ENCODE measurements around the gene KRT6B.
"Not testable (repeated sequence)": the region's sequence is repeated elsewhere in the genome, so short reads cannot be mapped to it uniquely, and the experiment has no call there.

KRT6B gene

DNA sequence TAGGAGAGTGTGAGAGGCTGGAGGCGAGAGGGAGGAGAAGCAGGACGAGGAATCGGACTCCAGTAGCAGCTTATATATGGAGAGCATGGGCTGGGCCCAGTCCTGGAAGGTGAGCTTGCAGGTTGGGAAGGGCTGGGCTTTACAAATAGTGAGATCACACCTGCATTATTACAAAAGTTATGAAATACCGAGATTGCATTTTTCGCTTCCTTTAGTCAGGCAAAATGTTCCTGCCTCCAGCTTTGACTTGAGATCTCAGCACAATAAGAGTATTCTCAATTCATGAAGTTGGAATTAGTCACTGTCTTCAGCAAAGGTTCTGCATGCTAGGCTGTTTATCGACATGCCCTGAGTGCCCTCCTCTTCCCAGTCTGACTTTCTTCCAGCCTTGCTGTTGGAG, at the start of gene KRT6B:
Gene KRT6B (minus strand): TSS at position 46 of the 400 bp plus-strand sequence. CDS start 68 bp downstream, outside the sequence.
- DNase-seq = no peak

DNA sequence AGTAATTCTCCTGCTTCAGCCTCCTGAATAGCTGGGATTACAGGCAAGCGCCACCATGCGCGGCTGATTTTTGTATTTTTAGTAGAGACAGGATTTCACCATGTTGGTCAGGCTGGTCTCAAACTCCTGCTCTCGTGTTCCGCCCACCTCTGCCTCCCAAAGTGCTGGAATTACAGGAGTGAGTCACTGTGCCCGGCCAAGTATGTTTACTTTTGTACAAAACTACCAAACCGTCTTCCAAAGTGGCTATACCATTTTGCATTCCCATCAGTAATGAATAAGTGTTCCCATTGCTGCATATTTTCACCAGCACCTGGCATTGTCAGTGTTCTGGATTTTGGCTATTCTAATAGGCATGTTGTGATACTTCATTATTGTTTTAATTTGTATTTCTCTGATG, 49.5 kb upstream of the KRT6B start:
- DNase-seq = no peak

DNA sequence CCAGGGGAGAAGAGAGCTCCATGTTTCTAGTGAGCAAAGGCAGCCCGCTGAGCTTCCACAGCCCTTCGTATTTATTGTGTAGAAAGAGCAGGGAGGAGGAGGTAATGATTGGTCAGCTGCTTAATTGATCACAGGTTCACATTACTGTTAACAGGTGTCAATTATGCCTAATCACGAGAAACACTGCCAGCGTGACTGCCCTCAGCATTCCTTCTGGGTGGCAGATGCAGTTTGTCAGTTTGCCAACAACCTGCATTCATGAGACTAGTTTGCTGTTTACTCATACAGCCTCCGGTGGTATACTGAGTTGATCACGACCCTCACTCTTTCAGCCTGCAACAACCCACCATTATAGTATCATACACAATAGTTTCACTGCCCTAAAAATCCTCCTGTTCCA, 48.6 kb upstream of the KRT6B start:
- not testable (repeated sequence) for DNase-seq

DNA sequence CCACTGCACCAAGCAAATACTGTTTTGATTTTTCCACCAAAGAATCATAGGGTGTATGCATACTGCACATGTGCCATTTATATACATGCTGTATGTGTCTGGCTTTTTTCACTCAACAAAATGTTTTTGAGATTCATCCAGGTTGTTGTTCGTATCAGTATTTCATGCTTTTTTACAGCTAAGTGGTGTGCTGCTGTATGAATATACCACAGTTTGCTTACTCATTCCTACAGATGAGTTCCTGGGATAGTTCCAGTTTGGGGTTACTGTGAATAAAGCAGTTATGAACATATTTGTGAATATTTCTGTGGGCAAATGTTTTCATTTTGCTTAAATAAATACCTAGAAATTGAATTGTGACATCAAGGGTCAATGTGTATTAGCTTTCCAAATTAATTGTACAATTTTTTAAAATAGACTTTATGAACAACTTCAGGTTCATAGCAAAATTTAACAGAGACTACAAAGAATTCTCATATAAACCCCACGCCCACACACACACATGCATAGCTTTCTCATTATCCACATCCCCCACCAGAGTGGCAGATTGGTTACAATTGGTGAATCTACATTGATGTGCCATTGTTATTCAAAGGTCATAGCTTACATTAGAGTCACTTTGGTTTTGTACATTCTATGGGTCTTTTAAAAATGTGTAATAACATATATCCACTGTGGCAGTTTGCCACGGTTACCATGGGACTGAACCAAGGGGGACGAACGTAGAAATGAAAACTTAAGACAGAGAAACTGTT, 48.0 kb upstream of the KRT6B start:
- DNase-seq = no peak

DNA sequence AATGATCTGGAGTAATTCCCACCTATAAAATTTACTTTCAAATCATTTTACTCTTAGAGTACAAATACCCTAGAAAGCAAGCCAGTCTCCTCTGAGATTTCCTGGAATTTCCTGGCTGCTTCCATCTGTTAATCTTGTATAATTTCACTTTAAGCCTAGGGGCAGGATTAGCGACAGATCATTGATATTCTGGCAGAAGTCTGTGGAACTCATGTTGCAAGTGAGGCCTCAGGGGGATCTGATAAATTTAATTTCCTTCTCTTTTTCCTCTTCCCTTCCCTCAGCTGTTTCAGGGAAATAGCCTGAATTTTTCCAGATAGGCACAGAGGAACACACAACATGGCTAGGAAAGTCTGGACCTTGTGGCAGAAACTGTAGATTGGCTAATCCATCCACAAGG, 47.0 kb upstream of the KRT6B start:
- DNase-seq = no peak

DNA sequence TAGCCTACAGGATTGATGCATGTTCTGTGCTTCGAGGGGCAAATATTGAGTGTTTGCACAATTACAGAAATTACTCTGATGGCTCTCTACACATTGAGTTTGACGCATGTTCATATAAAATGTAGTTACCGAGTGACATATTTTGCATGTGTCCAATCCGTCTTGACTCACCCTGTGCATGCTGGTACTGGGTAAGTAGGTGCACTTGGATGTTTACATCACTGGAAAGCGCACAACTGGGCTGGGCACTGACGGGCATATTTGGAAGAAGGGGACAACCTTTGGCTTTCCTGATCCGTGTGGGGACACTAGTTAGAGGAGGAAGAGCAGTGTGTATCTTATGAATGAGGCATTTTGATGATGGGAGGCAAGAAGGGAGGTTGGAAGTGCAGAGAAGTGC, 46.0 kb upstream of the KRT6B start:
- DNase-seq = no peak

DNA sequence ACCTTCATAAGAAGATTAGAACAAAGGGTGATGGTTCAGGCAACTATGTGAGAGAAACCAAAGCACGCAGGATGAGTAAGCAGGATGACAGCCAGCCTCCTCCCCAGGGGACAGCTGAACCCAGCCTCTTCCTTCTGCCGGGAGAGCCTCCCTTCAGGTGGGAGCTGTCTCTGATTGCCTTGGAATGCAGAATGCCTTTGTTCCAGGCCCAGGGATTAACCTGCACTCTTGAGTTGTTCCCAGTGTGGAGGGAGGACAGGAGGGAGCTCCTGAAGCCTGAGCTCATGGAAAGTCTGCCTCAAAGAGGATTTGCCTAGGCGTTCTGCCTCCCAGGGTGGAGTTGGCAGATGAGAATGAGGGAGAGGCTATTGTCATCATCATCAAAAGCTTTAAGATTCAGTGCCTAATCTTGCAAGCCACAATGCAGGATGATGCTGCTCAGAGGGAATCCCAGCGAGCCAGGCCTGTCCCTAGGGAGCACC, 44.7 kb upstream of the KRT6B start:
- DNase-seq = peak; percentile 95

DNA sequence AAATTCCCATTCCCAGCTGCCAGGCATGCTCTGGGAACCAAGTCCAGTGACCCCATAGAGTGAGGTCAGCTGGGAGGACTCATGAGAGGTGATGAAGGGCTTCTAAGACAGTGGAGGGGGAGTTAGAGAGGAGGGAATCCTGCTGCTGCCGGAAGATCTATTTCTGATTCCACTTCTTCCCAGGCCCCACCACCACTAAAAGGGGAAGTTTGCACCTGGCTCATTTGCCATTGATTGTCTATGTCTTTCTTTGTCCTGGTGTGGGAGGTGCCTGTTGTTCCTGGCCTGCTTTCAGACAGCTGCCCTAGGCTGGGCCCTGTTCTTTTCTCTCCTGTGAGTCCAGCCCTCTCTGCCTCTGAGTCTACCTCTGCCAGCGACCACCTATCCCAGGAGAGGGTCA, 44.1 kb upstream of the KRT6B start:
- no peak for DNase-seq

DNA sequence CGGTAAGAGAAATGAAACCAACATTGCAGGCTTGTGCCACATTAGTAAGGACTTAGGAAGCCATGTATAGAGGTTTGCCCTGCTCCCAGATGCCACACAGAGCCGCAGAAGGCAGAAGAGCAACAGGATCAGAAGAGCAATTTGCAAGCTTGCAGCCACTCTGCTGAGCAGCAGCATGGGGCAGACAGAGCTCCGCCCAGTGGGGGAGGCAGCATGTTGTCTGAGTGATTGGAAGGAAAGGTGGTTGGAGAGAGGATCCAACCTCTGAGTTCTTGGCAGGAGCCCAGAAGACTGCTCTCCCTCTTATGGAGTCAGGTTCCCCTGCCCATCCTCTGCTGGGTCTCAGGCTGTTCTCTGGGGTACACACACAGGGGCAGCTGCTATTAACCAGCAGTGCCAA, 43.4 kb upstream of the KRT6B start:
- peak; percentile 83 for DNase-seq

DNA sequence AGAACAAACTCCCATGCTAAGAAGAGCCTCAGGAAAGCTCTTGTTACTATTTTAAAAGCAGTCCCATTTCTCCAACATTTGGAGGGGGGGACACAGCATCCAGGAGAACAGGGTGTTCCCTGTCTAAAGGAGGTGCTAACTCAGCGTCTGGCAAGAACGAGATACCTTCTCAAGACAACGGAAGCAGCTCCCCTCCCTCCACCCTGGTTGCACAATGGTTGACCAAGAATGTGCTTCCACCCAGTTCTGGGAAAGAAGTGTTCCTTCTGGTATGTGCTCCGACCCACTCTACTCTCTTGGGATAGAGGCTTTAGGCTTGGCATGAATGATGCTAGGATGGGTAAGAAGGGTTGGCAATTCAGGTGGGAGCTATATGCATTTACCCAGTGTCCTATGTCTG, 42.6 kb upstream of the KRT6B start:
- DNase-seq = no peak

DNA sequence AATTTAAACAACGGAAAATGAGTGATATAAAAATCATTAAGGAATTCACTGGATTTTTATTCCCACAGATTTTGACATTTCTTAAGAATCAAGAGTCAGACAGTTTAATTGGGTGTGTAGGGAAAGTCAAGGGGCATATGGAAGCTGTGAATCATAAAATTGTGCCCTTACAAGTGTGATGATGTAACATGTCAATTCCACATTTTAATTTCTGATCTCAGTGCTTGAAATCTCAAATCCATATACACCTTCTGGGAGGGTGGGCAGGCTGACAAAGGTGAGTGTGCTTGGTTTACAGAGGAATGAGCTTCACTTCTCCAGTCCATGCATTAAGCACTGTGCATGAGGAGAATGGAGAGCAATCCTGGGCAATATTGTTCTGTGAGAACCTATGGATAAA, 42.2 kb upstream of the KRT6B start:
- DNase-seq = no peak

DNA sequence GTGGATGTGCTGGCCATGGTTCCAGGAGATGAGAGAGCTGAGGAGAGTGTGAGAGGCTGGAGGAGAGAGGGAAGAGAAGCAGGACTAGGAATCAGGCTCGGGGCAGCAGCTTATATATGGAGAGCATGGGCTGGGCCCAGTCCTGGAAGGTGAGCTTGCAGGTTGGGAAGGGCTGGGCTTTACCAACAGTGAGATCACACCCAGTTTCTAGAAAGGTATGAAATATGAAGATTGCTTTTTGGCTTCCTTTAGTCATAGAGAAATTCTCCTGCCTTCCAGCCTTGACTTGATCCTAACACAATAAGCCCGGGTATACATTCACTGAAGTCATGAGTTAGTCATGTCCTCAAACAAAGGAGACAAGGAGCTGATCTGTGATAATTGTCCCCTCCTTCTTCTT, 41.2 kb upstream of the KRT6B start, which contains the start of gene KRT6A:
Gene KRT6A (minus strand): TSS at position 86 of the 400 bp plus-strand sequence. CDS start 69 bp downstream, at position 17.
- no peak for DNase-seq

DNA sequence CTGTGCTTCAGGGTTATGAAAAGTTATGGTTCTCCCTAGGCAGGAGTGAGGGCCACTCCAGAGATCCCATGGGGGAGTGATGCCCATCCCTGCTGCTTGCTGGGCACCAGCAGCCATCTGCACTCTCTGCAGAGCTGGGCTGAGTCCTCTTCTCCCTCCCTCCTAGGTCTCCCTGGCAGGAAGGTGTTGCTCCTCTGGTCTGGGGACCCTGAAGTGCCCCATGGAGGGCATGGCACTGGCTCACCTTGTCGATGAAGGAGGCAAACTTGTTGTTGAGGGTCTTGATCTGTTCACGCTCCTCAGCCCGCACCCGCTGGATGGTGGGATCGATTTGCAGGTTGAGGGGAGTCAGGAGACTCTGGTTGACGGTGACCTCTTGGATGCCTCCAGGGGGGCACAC, 40.5 kb upstream of the KRT6B start:
- DNase-seq = not testable (repeated sequence)

DNA sequence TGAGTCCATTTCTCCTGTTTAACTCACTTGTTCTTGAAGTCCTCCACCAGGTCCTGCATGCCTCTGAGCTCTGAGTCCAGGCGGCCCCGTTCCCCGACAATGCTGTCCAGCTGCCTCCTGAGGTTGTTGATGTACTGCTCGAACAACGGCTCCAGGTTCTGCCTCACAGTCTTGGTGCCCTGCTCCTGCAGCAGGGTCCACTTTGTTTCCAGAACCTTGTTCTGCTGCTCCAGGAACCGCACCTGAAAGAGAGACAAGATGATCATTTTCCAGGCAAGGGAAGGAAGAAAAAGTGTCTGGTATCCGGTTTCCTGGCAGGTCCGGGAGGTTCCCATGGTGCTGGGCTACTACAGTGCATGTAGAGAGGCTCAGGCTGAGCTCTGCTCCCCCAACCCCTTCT, 39.5 kb upstream of the KRT6B start:
- DNase-seq = not testable (repeated sequence)

DNA sequence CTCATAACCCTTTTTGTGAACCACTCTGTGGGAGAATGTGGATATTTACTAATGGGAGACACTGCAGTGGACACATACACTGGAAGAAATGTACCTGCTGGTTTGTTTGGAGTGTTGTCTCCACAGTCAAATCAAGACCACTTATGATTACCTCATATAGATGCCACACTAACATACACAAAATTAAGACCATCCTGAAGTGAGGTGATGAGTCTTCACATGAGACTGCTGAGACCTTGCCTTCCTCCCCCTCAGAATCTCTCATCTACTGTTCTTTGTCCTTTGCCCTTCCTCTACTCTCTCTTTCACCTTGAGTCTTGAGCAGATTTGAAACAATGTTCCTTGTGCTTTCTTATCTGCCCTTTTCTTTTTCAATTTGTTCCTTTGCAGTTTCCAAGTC, 36.8 kb upstream of the KRT6B start:
- no peak for DNase-seq

DNA sequence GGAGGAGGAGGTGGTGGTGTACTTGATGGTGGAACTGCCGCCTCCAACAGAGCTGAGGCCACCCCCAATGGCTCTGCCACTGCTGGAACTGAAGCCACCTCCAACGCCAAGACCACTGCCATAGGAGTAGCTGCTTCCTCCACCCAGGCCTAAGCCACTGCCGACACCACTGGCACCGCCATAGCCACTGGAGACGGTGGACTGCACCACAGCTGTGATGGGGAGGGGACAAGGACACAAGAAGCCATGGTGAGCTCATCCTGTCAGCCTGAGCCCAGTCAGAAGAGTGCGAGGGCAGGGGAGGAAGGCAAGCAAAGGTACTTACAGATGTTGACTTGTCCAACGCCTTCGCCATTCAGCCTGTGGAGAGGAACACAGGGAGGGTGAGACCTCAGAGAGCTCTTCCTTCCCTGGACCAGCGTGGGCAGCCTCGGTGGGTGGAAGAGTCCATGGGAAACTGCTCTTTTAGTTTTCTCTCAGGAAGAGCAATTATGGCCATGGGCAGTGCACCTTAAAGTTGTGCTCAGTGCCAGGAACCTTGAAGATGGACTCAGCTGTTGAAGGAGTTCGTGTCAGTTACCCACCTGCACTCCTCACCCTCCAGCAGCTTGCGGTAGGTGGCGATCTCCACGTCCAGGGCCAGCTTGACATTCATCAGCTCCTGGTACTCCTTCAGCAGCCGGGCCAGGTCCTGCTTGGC, 35.9 kb upstream of the KRT6B start:
- DNase-seq = not testable (repeated sequence)

DNA sequence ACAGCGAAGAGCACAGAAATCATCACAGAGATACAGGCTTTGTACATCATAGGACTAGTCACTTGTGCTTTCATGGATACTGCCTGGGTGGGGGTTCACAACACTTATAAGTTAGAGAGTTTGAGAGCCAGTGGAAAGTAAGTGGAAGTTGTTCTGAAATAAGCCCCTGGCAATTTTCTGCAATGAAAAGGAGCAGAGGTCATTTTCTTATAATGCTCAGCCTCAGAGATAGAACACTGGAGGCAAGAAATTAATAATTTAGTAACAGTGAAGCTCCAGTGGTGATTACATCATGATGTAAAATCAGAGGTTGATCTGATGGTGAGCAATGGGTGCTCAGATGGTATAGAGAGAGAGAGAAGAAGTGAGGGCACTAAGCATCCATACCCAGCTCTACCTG, 35.3 kb upstream of the KRT6B start:
- DNase-seq = no peak

DNA sequence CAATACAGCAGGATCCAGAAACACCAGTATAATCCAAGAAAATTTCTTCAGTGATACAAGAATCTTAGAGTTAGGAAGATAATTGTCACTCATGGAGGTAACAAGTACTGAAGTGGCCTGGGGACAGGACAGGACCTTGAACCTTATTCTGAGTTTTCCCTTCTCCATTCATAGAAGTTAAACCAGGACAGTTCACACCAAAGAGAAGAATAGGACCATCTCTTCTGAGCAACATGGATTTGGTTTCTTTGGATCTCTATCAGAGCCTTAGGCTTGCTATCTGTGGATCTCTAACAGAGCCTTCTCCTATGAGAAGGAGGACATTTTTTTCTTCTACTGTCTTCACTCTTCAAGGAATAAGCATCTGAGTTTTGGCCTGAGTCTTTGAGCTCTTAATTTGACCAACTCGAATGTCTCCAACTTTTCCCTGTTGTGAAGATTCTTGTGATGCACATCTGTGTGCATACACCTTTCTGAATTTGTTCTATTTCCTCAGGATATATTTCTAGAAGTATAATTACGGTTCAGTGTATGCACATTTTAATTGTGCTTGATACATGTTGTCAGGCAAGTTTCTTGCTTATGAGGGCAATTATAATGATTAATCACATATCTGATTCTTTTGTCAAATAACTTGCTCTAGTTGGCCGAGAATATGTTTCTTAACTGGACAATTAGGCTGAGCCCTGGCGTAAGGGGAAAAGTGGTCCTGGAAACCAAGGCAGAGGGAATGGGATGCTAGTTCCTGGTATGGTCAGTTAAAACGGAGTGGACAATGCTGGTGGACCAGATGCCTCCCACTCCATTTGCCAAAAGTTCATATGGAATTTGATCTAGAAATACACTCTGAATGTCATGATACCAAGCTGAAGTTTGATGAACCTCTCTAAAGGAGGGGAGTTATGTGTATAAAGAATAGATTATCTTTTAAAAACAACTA, 34.5 kb upstream of the KRT6B start:
- no peak for DNase-seq

DNA sequence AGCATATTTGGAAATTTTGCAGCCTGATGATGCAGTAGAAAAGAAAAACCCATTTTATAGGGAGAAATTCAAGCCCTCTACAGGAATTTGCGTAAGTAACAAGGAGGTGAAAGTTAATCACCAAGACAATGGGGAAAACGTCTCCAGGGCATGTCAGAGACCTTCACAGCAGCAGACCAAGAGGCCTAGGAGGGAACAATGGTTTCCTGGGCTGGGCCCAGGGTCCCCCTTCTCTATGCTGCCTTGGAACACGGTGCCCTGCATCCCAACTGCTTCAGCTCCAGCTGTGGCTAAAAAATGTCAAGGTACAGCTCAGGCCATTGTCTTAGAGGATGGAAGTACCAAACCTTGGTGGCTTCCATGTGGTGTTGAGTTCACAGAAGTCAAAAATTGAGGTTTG, 28.1 kb upstream of the KRT6B start:
- DNase-seq = no peak

DNA sequence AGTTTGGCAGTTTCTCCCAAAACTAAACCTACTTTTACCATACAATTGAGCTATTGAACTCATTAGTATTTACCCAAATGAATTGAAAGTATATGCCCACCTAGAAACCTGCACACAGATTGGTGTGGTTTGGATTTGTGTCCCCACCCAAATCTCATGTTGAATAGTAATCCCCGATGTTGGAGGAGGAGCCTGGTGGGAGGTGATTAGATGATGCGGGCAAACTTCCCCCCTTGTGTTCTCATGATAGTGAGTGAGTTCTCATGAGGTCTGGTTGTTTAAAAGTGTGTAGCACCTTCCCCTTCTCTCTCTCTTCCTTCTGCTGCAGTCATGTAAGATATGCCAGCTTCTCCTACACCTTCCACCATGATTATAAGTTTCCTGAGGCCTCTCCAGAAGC, 25.7 kb upstream of the KRT6B start:
- DNase-seq = no peak

DNA sequence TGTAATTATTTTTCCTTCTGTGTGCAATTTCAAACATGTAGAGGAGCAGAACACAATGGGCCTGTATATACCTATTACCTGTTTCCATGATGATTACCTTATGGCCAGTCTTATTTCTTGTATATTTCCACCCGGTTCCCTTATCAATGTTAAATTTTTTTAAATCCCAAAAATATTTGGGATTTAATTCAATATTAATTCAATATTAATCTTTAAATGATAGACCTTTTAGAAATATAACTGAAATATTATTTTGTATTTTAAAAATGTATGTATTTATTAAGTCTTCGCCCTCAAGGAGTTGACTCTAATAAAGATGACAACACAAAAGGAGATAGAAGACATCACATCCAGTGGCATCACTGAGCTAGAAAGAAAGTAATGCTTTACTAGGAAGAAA, 22.3 kb upstream of the KRT6B start:
- DNase-seq = no peak

DNA sequence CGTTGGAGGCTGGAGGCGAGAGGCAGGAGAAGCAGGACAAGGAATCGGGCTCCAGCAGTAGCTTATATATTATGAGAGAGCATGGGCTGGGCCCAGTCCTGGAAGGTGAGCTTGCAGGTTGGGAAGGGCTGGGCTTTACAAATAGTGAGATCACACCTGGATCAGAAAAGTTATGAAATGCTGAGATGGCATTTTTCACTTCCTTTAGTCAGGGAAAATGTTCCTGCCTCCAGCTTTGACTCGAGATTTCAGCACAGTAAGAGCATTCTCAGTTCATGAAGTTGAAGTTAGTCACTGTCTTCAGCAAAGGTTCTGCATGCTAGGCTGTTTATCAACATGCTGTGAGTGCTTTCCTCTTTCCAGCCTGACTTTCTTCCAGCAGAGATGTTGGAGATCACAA, 21.8 kb upstream of the KRT6B start, which contains the start of gene KRT6C:
Gene KRT6C (minus strand): TSS at position 38 of the 400 bp plus-strand sequence. CDS start 68 bp downstream, outside the sequence.
- no peak for DNase-seq

DNA sequence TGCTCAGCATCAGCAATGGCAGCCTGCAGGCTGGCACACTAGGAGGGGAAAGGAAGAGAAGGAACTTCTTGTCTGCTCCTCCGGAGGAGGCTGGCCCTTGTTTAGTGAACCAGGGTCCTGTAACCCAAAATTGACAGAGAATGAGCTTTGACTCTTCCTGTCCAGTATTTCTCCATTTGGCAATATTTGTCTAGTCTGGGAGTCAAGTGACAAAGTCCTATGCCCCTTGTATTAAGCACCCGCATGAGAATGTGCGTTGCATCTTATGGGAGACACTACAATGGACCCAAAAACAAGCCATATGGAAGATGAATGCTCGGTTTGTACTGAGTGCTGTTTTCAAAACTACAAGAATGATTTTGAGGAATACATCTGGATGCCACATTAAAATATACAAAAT, 17.9 kb upstream of the KRT6B start:
- DNase-seq = no peak

All from islet precursor cell (in vitro differentiated cells).